HG02981 (cell line): ENCODE measurements around the gene C3orf20.
"Not testable (repeated sequence)": the region's sequence is repeated elsewhere in the genome, so short reads cannot be mapped to it uniquely, and the experiment has no call there.

Source experiments
- ATAC-seq: cut with Tn5 transposase; IDR thresholded peaks from one replicate; pipeline ENCODE4 v1.9.1; 2021; ENCODE audit warnings: mild to moderate bottlenecking, moderate library complexity; ENCODE audit not compliant: unreplicated experiment

Gene C3orf20

GRCh38 chr3:14752979-14753378 lies 78.0 kb downstream of the C3orf20 start:
- ATAC-seq: not testable (repeated sequence)

GRCh38 chr3:14757153-14757700 lies 82.3 kb downstream of the C3orf20 start:
- ATAC-seq: no peak

DNA sequence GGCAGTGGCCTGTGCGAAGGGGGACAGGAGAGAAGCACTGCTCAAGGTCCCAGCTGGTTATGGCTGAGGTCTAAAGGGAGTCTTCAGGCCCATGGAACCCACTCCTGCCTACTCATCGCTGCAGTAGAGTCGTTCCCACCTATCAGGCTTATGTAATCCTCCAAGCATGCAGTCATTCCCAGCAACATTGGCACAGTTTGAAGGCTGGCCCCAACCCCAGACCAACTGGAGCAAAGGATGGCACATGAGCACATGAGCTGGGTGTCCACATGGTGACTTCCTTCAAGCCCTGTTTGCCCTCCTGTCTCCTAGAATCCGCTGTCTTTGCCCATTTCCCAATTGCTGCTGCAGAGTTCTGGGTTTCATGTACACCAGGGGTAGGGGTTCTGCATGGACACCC lies 83.4 kb downstream of the C3orf20 start:
- no peak for ATAC-seq

DNA sequence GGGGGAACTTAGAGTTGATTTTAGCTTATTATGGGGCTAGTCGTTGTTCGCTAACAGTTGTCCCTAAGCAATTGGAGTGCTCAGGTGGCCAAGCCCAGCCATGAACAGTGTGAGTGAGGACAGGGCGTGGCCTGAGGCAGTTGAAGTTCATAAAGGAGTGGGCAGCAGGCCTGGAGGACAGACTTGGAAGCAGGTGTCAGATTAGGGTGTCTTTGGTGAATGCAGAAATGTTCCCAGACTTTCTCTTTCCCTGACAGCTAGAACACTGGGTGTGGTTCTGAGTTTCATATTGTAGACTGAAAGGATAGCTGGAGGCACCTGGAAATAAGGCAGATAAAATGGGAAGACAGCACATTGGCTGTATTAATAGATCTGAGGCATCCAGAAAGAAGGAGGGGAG lies 84.0 kb downstream of the C3orf20 start:
- ATAC-seq: no peak

GRCh38 chr3:14760185-14760584 lies 85.2 kb downstream of the C3orf20 start:
- no peak for ATAC-seq

GRCh38 chr3:14761121-14761672 lies 86.3 kb downstream of the C3orf20 start:
- no peak for ATAC-seq

- no peak for ATAC-seq
These were observed 86.9 kb downstream of the C3orf20 start for GRCh38 chr3:14761866-14762265.

GRCh38 chr3:14762701-14763100 lies 87.8 kb downstream of the C3orf20 start:
- no peak for ATAC-seq

- no peak for ATAC-seq
These were observed 89.6 kb downstream of the C3orf20 start for GRCh38 chr3:14764331-14765059.

DNA sequence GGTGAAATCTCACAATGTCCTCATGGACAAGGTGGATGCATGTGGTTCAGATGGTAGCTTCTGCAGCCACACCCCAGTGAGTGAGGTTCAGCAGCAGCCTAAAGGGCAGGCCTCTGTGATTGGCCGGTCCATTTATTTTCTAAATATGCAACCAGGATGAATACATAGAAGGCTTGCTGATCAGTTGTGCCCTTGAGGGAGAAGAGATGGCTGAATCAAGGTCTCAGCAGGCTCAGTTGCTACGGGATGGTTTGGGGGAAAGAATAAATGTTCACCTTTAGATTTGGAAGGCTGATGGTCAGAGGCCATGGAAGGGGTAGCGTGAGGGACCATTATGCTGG lies 90.1 kb downstream of the C3orf20 start:
- ATAC-seq: no peak

DNA sequence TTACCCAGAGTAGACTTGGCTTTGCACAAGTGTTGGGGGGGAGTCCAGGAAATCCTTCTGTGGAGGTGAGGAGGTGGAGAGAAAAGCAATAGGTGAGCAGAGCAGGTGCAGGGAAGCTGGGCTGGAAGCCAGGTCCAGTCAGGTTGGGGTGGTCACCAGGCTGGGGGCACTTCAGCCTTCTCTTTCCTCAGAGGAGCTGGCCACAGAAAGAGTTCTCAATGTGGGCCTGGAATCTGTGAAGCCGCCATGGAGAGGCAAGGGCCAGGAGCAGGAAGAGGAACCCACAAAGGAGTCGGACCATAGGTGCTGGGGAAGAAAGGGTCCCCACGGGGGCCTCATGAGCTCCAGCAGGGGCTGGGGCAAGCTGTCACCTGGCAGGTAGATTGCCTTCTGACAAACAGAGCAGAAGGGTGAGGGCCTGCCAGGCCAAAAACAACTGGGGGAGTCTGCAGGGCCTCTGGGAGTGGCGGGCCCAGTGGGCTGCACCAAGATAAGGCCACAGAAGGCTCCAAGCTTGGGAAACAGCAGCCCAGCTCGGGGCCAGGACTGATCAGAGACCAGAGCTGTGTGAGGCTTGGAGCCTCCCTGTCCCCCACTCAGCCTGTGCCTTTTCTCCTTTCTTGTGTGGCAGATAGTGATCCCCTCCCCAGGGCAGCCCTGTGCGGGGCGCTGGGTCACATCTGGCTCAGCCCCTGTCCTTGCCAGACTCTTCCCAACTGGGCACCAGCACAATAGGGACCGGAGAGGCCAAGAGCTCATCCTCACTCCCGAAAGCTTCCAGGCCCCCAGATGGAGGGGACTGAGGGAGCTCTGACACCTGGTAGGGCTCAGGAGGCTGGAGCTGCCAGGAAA lies 90.9 kb downstream of the C3orf20 start:
- no peak for ATAC-seq

GRCh38 chr3:14766428-14767244 lies 91.7 kb downstream of the C3orf20 start:
- ATAC-seq: no peak

GRCh38 chr3:14767245-14768051 lies 92.5 kb downstream of the C3orf20 start:
- no peak for ATAC-seq

GRCh38 chr3:14768182-14768790 lies 93.3 kb downstream of the C3orf20 start:
- no peak for ATAC-seq

- ATAC-seq: no peak
These were observed 93.9 kb downstream of the C3orf20 start for GRCh38 chr3:14768881-14769280.

- no peak for ATAC-seq
These were observed 94.8 kb downstream of the C3orf20 start for GRCh38 chr3:14769544-14770325.

DNA sequence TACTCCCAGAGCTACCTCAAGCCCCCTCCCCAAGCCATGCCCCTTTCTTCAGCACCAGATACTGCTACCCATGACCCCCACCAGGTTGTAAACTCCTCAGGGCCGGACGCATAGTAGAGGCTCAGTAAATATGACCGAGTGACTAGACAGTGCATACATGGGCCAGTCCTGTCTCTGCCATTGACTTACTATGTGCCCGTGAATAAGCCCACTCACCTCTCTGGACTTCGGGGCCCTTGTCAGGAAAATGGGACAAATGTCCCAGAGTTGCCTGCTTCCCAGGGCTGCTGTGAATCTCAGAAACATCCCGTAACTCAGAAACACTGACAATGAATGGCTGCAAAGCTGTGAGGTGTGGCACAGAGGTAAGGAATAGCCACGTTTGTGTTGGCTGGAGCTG lies 95.7 kb downstream of the C3orf20 start:
- ATAC-seq: no peak

- no peak for ATAC-seq
These were observed 96.9 kb downstream of the C3orf20 start for GRCh38 chr3:14771593-14772497.
